Neuronal stem cell (in vitro differentiated cells): ENCODE data around the gene DDX1.
A peak's percentile ranks its signal among the peaks of the same experiment; 100 is the strongest.

ENCODE experiments used
- DNase-seq: peaks from one replicate; pipeline ENCODE4 v3.0.0-alpha.2; 2013; ENCODE audit warnings: low spot score
- H2AFZ ChIP-seq: one replicate; pipeline ENCODE4 v1.6.1; 2013; ENCODE audit warnings: mild to moderate bottlenecking, low read length, inconsistent platforms
- H2AK5ac ChIP-seq: 2 replicates; pipeline ENCODE4 v1.6.1; 2013; ENCODE audit warnings: low read depth, mild to moderate bottlenecking, inconsistent platforms, low read length, moderate library complexity, mixed read lengths
- H2BK120ac ChIP-seq: 2 replicates; pipeline ENCODE4 v1.6.1; 2013; ENCODE audit warnings: low read depth, mild to moderate bottlenecking, inconsistent platforms, low read length, moderate library complexity, mixed read lengths
- H2BK12ac ChIP-seq: one replicate; pipeline ENCODE4 v1.6.1; 2013; ENCODE audit warnings: low read length, inconsistent platforms
- H2BK15ac ChIP-seq: 2 replicates; pipeline ENCODE4 v1.6.1; 2013; ENCODE audit warnings: mild to moderate bottlenecking, low read length, inconsistent platforms, mixed read lengths
- H2BK5ac ChIP-seq: one replicate; pipeline ENCODE4 v1.6.1; 2013; ENCODE audit warnings: inconsistent platforms, mild to moderate bottlenecking, low read length, moderate library complexity
- H3K14ac ChIP-seq: one replicate; pipeline ENCODE4 v1.6.1; 2013; ENCODE audit warnings: low read length, inconsistent platforms
- H3K18ac ChIP-seq: 2 replicates; pipeline ENCODE4 v1.6.1; 2013; ENCODE audit warnings: low read length, inconsistent platforms
- H3K23ac ChIP-seq: 2 replicates; pipeline ENCODE4 v1.6.1; 2013; ENCODE audit warnings: low read depth, mild to moderate bottlenecking, mixed read lengths, low read length, inconsistent platforms; ENCODE audit not compliant: poor library complexity
- H3K27ac ChIP-seq: replicated peaks from 3 replicates; pipeline ENCODE4 v1.5.1; 2013; ENCODE audit warnings: low read length, inconsistent platforms
- H3K27me3 ChIP-seq, 3 experiments: 2 replicates each; pipeline ENCODE4 v1.6.1; 2013; ENCODE audit warnings: low read length in 3 of 3, mild to moderate bottlenecking in 2 of 3, inconsistent platforms in 1 of 3, low read depth in 1 of 3, mixed read lengths in 1 of 3, moderate library complexity in 1 of 3; ENCODE audit not compliant: control insufficient read depth in 3 of 3, insufficient read depth in 3 of 3
- H3K36me3 ChIP-seq, 2 donors: replicated peaks in 1 of 2; 2 replicates each; pipeline ENCODE4 v1.6.1; 2013; ENCODE audit warnings: low read length in 2 of 2; ENCODE audit not compliant: control insufficient read depth in 2 of 2, insufficient read depth in 2 of 2
- H3K4ac ChIP-seq: 2 replicates; pipeline ENCODE4 v1.6.1; 2013; ENCODE audit warnings: inconsistent platforms, mild to moderate bottlenecking, low read length, moderate library complexity
- H3K4me1 ChIP-seq, 2 donors: 1 replicate in 1 of 2; 2 replicates in 1 of 2; pipeline ENCODE4 v1.6.1; 2013; ENCODE audit warnings: low read length in 2 of 2, low read depth in 1 of 2; ENCODE audit not compliant: control insufficient read depth in 2 of 2, insufficient read depth in 1 of 2
- H3K4me2 ChIP-seq: one replicate; pipeline ENCODE4 v1.6.1; 2013; ENCODE audit warnings: mild to moderate bottlenecking, low read length, inconsistent platforms; ENCODE audit not compliant: insufficient read depth, poor library complexity, severe bottlenecking
- H3K4me3 ChIP-seq, 2 donors: 2 replicates each; pipeline ENCODE4 v1.5.1; 2013; ENCODE audit warnings: low read length in 2 of 2, mild to moderate bottlenecking in 2 of 2, inconsistent platforms in 1 of 2, moderate library complexity in 1 of 2
- H3K79me1 ChIP-seq: one replicate; pipeline ENCODE4 v1.6.1; 2013; ENCODE audit warnings: low read depth, mild to moderate bottlenecking, inconsistent platforms, low read length, moderate library complexity
- H3K9ac ChIP-seq: one replicate; pipeline ENCODE4 v1.6.1; 2013; ENCODE audit warnings: mild to moderate bottlenecking, low read depth, low read length, inconsistent platforms; ENCODE audit not compliant: poor library complexity
- H3K9me3 ChIP-seq, 2 donors: replicated peaks in 1 of 2; 2 replicates each; pipeline versions ENCODE3 to v1.6.1; 2013; ENCODE audit warnings: low read length in 2 of 2, mild to moderate bottlenecking in 2 of 2, inconsistent platforms in 1 of 2, low read depth in 1 of 2, mixed read lengths in 1 of 2, moderate library complexity in 1 of 2; ENCODE audit not compliant: control insufficient read depth in 2 of 2, insufficient read depth in 1 of 2
- H4K8ac ChIP-seq: one replicate; pipeline ENCODE4 v1.6.1; 2013; ENCODE audit warnings: low read depth, mild to moderate bottlenecking, inconsistent platforms, low read length, moderate library complexity
- H4K91ac ChIP-seq: one replicate; pipeline ENCODE4 v1.6.1; 2013; ENCODE audit warnings: low read length, low read depth, mild to moderate bottlenecking, inconsistent platforms; ENCODE audit not compliant: poor library complexity
- WGBS, 2 donors: extraction: QIAGEN DNeasy Blood & Tissue Kit; methylation state at CpG; one replicate each; pipeline ENCODE4 v1.1.7; 2013; ENCODE audit warnings: missing lambda C conversion rate in 2 of 2, mixed read lengths in 1 of 2; ENCODE audit not compliant: insufficient read length in 2 of 2, insufficient replicate concordance in 1 of 2; ENCODE audit errors: extremely low coverage in 2 of 2; 5-methylcytosine and 5-hydroxymethylcytosine counted together

The DDX1 gene

DNA sequence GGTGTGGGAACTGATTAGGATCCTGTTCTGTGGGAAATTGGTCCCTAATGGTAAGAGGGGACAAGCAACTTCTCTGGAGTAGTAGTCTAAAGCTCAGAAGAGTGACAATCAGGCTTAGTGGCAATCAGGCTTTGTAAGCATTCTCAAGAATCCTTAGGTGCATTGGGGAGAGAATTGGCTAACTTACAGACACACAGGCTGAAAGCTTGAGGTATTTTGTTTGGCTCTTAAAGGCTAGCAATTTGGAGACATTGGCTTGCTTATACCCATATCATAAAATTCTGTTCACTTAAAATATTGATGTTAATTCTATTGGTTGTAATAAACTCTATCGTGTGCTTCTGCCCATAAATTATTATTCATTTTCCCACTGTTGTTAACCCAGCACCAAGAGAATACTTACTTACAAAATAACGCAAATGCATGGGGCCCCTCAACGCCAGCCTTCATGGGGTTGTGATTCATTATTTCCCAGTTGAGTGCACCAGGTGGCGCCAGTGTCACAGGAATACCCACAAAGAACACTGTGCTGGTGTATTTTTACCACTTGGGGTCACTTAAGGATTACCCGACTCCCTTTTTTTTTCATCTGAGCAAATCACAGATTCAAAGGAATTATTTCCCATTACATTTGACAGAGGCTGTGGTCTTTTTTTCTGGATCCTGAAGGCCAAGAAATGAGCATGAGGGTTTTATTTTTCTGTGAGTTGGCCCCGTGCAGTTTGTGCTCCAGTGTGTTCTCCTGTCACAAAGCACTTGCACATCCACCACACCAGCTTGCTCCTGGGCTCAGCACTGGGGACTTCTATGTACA is 45.5 kb downstream of the DDX1 start:
- DNase-seq, result peak; percentile 75

DNA sequence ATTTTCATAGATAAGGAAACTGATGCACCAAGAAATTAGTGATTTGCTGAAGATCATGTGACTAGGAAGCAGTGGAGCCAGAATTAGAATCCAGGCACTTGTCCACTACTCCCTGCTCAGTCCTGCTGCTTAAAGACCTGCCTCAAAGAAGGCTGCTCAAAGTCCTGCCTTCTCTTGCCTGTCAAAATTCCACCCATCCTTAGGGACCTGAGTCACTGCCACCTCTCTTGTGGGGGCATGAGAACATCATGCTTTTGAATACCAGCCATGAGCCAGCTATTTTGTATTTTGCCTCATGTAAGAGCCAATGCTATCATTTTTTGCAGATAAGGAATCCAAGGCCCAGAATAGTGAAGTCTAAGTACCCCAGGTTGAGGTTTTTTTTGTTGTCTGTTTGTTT is 47.1 kb downstream of the DDX1 start:
- H3K79me1 ChIP-seq, result no peaks in the 10 kb centered on the region
- no peak overlapping the region for H3K4ac ChIP-seq
- no peak overlapping the region for H4K91ac ChIP-seq
- H3K9ac ChIP-seq, result no peak overlapping the region
- no peak overlapping the region for H2BK5ac ChIP-seq
- H2BK12ac ChIP-seq, result no peak overlapping the region
- H3K14ac ChIP-seq, result no peak overlapping the region
- no peak overlapping the region for H3K23ac ChIP-seq
- H2AFZ ChIP-seq, result no peak overlapping the region
- H3K27ac ChIP-seq, result no peak overlapping the region
- no peak overlapping the region for H4K8ac ChIP-seq
- no peak for DNase-seq
- no peaks in the 10 kb centered on the region for H3K27me3 ChIP-seq
- H3K4me2 ChIP-seq, result no peak overlapping the region
- no peak overlapping the region for H2BK15ac ChIP-seq
- no peak overlapping the region for H3K18ac ChIP-seq
- no peak overlapping the region for H2BK120ac ChIP-seq
- H3K9me3 ChIP-seq, result peaks cover 6 to 16% of the 10 kb centered on the region in 2 donors
- peaks cover 13 to 16% of the 10 kb centered on the region in 2 donors for H3K4me1 ChIP-seq
- no peak overlapping the region for H3K4me3 ChIP-seq
- H3K36me3 ChIP-seq, result peaks cover 1 to 55% of the 10 kb centered on the region in 2 donors
- H2AK5ac ChIP-seq, result no peak overlapping the region

More for the DNA sequence above, 45.5 kb downstream of the DDX1 start:
- Histone ChIP-seq H3K27ac (peak overlapping the region; percentile 1), H4K91ac (no peak overlapping the region), H3K4me1 (peaks cover 5 to 6% of the 10 kb centered on the region in 2 donors), H3K79me1 (no peaks in the 10 kb centered on the region), H2BK12ac (no peak overlapping the region), H3K9ac (no peak overlapping the region), H2BK15ac (no peak overlapping the region), H3K4me2 (no peak overlapping the region), H4K8ac (no peak overlapping the region), H3K9me3 (peaks cover 6 to 14% of the 10 kb centered on the region in 2 donors), H3K14ac (no peak overlapping the region), H2BK120ac (no peak overlapping the region), H2AFZ (no peak overlapping the region), H3K4ac (no peak overlapping the region), H3K27me3 (no peaks in the 10 kb centered on the region), H3K36me3 (peaks cover 9 to 71% of the 10 kb centered on the region in 2 donors), H2BK5ac (no peak overlapping the region), H3K23ac (no peak overlapping the region), H3K18ac (no peak overlapping the region), H3K4me3 (no peak overlapping the region), H2AK5ac (no peak overlapping the region)
- no CpG with 5 or more reads among the region's 6 CpGs for WGBS, 2 donors

DNA sequence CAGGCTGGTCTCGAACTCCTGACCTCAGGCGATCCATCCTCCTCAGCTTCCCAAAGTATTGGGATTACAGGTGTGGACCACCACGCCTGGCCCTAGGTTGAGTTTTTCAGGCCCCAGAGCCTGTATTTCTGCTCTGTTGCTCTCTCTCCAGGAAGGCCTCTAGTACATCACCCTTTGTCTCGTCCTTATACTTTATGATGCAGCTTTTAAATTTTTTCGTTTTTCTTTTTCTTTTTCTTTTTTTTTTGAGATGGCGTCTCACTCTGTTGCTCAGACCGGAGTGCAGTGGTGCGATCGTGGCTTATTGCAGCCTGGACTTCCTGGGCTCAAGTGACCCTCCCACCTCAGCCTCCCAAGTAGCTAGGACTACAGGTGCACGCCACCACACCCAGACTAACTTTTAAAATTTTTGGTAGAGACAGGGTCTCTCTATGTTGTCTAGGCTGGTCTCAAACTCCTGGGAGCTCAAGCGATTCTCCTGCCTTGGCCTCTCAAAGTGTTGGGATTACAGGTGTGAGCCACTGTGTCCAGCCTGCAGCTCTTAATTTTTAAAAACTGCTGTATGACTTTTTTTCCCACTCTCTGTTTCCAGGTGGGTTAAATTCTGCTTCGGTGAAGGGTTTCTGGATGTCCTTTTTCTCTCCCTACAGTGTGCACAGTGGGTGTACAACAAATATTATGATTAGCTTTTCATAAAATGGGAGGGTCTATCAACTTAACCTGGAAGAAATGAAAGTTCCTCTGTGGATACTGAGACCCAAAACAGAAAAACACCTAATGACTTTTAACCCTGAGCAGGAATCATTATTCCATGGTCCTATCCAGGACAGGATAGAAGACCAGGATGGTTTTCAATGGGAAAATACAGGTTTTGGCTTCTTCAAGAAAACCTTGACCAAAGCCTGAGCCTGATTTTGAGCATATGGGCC is 47.9 kb downstream of the DDX1 start:
- peaks cover 6 to 16% of the 10 kb centered on the region in 2 donors for H3K9me3 ChIP-seq
- no peak overlapping the region for H3K4me2 ChIP-seq
- H4K91ac ChIP-seq, result no peak overlapping the region
- no peak overlapping the region for H3K18ac ChIP-seq
- no peak overlapping the region for H3K4ac ChIP-seq
- H3K27ac ChIP-seq, result no peak overlapping the region
- H3K4me1 ChIP-seq, result peaks cover 19 to 23% of the 10 kb centered on the region in 2 donors
- no peak overlapping the region for H3K4me3 ChIP-seq
- H2BK12ac ChIP-seq, result no peak overlapping the region
- H4K8ac ChIP-seq, result no peak overlapping the region
- no peaks in the 10 kb centered on the region for H3K79me1 ChIP-seq
- H2AFZ ChIP-seq, result no peak overlapping the region
- no peak overlapping the region for H3K14ac ChIP-seq
- peaks cover 0 to 47% of the 10 kb centered on the region in 2 donors for H3K36me3 ChIP-seq
- DNase-seq, result no peak
- no peak overlapping the region for H3K9ac ChIP-seq
- H3K23ac ChIP-seq, result no peak overlapping the region
- no peak overlapping the region for H2BK5ac ChIP-seq
- no peak overlapping the region for H2BK120ac ChIP-seq
- H2BK15ac ChIP-seq, result no peak overlapping the region
- H3K27me3 ChIP-seq, result no peaks in the 10 kb centered on the region
- no CpG with 5 or more reads among the region's 12 CpGs for WGBS, 2 donors
- no peak overlapping the region for H2AK5ac ChIP-seq

DNA sequence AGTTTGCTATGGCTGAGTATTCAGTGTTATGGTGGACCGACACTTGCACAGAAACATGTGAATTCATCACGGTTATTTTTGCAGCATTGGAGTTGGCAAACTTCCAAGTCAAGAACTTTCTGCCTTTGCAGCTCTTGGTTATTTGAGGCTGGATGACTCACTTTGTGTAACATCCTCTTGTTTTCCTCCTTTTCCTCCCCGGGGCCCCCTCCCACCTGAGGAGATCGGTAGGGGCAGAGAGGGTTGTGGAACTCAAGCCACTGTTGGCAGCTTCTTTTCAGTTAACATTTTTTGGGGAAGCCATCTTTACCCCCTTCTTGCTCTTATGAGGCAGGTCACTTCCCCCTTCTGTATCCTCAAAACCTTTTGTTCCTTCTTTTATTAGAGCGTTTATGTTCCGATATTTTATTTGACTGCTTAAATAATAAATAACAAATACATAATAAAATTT is 48.6 kb downstream of the DDX1 start:
- Histone ChIP-seq H3K4me2 (no peak overlapping the region), H2BK15ac (no peak overlapping the region), H3K14ac (no peak overlapping the region), H3K27ac (no peak overlapping the region), H4K91ac (no peak overlapping the region), H4K8ac (no peak overlapping the region), H2BK120ac (no peak overlapping the region), H3K4me1 (peaks cover 19 to 23% of the 10 kb centered on the region in 2 donors), H3K9me3 (peaks cover 6 to 16% of the 10 kb centered on the region in 2 donors), H3K27me3 (no peaks in the 10 kb centered on the region), H3K79me1 (no peaks in the 10 kb centered on the region), H3K4me3 (no peak overlapping the region), H2BK12ac (no peak overlapping the region), H2AK5ac (no peak overlapping the region), H2AFZ (no peak overlapping the region), H2BK5ac (no peak overlapping the region), H3K18ac (no peak overlapping the region), H3K23ac (no peak overlapping the region), H3K9ac (no peak overlapping the region), H3K36me3 (peaks cover 0 to 40% of the 10 kb centered on the region in 2 donors), H3K4ac (no peak overlapping the region)
- DNase-seq, result no peak
- WGBS, 2 donors, result no CpG with 5 or more reads among the region's 6 CpGs
